GM19193 (cell line): ENCODE results near the gene NDUFA7.
A peak's percentile ranks its signal among the peaks of the same experiment; 100 is the strongest.

Source experiments
- POLR2A ChIP-seq: IDR thresholded peaks from 4 replicates; pipeline ENCODE4 v1.6.1; 2011; ENCODE audit not compliant: insufficient read depth, insufficient read length; ENCODE audit errors: extremely low read depth

Gene NDUFA7

GRCh38 chr19:8321067-8321985 lies at the start of gene NDUFA7, which contains the start of gene RPS28:
Gene NDUFA7 (minus strand): TSS chr19:8321375. CDS start chr19:8321358, 17 bp downstream.
Gene RPS28 (plus strand): TSS chr19:8321496. CDS start chr19:8321531, 35 bp downstream.
- TF ChIP-seq POLR2A, result peak; percentile 95

GRCh38 chr19:8370176-8371010 lies 49.2 kb upstream of the NDUFA7 start:
- TF ChIP-seq POLR2A, result no peak

GRCh38 chr19:8367327-8368001 lies 46.3 kb upstream of the NDUFA7 start:
- no peak for TF ChIP-seq POLR2A

GRCh38 chr19:8366961-8367326 lies 45.8 kb upstream of the NDUFA7 start:
- TF ChIP-seq POLR2A, result no peak

GRCh38 chr19:8366121-8366581 lies 45.0 kb upstream of the NDUFA7 start:
- TF ChIP-seq POLR2A, result no peak

- TF ChIP-seq POLR2A, result no peak
Observed at GRCh38 chr19:8363803-8364771, 42.9 kb upstream of the NDUFA7 start, which contains the start of gene ANGPTL4. Gene ANGPTL4 (plus strand): TSS chr19:8364155. CDS start chr19:8364322, 167 bp downstream.

GRCh38 chr19:8361921-8362793 lies 41.0 kb upstream of the NDUFA7 start:
- TF ChIP-seq POLR2A, result no peak

GRCh38 chr19:8360196-8360595 lies 39.0 kb upstream of the NDUFA7 start:
- no peak for TF ChIP-seq POLR2A

- TF ChIP-seq POLR2A, result no peak
Observed at GRCh38 chr19:8358948-8359347, 37.8 kb upstream of the NDUFA7 start.

GRCh38 chr19:8357007-8357521 lies 35.9 kb upstream of the NDUFA7 start:
- TF ChIP-seq POLR2A, result no peak

- TF ChIP-seq POLR2A, result no peak
Observed at GRCh38 chr19:8355631-8356402, 34.6 kb upstream of the NDUFA7 start.
